HG02623 (cell line): ENCODE measurements around the gene HMOX1.
"Not testable (repeated sequence)": the region's sequence is repeated elsewhere in the genome, so short reads cannot be mapped to it uniquely, and the experiment has no call there.

Source experiments
- ATAC-seq: cut with Tn5 transposase; IDR thresholded peaks from one replicate; pipeline ENCODE4 v1.9.1; 2021; ENCODE audit warnings: moderate library complexity; ENCODE audit not compliant: unreplicated experiment

The HMOX1 gene

DNA sequence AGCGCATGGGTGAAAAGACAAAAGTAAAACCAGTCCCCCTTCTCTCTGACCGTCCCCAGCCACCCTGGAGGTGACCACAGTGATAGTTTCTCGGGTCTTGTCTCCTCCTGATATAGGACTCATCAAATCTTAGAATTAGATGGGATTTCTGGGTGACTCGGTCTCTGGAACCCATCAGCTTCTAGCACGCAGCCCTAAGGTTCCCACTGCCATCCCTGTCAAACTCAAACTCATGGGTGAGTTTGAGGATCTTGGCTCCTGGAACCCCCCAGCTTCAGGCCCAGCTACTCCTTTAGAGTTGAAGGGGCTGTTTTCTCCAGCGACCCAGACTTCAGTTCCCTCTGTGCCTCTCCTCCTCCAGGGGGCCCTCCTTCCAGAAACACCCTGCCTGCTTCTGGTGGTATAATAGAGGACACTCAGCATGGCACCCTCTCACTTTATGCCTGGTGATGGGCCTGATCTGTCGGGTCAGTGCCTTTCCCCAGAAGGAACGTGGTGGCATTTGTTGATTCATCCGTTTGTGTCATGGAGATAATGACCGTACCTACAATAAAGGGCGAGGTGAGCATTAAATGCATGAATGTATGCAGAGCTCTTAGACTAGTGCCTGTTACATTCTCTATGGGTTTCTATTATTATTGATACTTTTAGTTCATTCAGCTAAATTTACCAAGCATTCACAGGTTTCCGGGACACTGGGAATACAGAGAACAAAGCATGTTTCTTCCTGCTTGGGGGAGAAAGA is 50.8 kb downstream of the HMOX1 start:
- ATAC-seq = no peak

GRCh38 chr22:35432228-35432905 is 51.5 kb downstream of the HMOX1 start:
- ATAC-seq = no peak

- no peak for ATAC-seq
These were observed 53.3 kb downstream of the HMOX1 start for GRCh38 chr22:35434061-35434710.

DNA sequence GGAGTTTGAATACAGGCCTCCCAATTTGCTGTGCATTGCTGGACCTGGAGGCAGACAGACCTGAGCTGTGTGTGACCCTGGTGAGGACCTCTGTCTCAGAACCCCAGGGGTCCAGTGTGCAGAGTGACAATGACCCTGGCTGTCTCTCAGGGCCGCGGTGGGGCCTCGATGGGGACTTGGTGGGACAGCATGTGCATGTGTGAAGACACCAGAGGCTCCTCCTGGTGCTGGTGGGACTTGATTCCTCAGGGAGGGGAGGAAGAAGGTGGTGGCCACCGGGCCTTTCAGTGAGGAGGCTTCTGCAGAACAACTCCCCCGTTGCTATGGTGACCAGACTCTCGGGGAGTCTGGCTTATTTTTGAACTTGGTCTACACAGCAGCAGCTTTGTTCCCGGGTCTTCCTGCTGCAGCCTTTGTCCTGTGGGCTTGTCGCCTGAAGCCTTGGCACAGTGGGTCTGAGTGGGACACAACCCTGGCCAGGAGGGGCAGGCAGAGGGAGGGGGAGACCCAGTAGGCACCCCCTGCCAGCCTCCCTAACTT is 54.4 kb downstream of the HMOX1 start:
- ATAC-seq = no peak

DNA sequence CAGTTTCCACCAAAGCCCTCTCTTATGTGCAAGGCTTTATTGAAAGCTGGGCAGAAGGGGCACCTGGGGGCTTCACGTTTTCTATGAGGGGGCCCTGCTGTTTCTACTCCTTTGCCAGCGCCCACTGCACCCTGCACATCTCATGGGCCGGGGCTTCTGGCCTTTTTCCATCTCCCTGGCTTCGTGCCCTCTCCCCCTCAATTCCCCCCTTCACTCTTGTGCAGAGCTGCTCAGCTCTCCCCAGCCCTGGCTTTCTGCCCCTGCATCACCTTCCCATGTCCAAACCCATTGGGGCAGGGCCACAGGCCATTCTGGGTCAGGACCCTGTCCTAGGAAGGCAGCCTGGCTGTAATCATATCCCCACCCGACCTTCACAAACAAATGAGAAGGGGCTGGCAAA is 55.5 kb downstream of the HMOX1 start:
- no peak for ATAC-seq

DNA sequence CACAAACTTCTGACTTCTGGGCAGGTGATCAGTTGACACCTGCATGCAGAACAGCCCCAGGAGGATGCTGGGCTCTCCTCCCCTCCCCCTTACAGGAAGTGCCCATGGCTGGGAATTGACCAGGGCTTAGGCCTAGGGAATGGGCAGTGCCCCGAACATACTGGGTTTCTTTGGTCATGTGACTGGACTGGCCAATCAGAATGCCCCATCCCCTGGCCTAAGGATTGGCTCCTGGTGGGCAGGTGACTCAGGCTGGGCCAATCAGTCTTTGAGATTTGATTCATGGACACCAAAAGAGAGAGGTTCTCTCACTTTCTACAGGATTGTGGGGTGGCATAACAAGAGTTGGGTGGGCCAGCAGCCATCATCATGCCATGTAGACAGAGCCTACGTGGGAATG is 56.2 kb downstream of the HMOX1 start:
- no peak for ATAC-seq

- ATAC-seq = not testable (repeated sequence)
These were observed 57.9 kb downstream of the HMOX1 start for GRCh38 chr22:35438673-35439364.

- no peak for ATAC-seq
These were observed 58.4 kb downstream of the HMOX1 start for GRCh38 chr22:35439365-35439717.

DNA sequence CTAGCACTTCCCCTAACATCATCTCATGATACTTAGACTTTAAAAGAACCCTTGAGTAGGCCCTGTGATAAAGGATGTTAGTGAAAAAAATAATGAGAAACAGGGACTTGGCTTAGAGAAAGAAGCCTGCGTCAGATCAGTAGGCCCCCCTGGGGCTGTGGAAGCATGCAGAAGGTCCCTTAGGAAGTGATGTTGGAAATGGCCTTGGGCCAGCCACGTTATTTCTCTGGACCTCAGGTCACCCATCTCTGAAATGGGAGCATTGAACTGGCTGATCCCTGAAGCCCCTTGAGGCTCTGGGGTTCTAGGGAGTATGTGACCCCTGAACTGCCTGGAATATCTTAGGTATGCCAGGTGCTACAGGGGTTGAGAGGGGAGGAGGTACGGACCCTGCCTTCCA is 59.2 kb downstream of the HMOX1 start:
- no peak for ATAC-seq

DNA sequence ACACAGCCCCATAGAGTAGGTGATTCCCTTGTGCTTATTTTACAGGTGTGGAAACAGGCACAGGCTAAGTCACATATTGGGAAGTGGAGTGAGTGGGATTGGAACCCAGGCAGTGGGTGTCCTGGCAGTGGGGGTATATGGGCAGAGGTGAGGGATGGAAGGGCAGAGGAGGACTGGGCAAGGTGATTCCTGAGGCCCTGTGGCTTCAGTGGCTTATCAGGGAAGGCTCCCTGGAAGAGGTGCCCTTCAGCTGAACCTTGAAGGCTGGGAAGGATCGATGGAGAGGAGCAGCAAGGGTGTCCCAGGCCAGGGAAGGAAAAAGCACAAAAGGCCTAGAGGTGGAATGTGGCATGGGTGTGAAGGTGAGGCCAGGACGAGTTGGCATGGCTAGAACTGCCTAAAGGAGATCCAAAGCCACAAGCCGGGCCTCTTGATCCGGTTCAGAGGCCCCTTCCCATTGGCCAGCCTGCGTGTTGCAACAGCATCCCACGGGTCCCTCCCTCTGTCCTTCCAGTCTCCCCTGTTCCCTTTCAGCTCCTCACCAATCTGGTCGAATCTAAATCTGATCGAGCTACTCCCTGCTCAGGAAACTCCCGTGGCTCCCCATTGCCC is 60.7 kb downstream of the HMOX1 start:
- ATAC-seq = no peak

GRCh38 chr22:35442471-35442870 is 61.6 kb downstream of the HMOX1 start:
- ATAC-seq = no peak

DNA sequence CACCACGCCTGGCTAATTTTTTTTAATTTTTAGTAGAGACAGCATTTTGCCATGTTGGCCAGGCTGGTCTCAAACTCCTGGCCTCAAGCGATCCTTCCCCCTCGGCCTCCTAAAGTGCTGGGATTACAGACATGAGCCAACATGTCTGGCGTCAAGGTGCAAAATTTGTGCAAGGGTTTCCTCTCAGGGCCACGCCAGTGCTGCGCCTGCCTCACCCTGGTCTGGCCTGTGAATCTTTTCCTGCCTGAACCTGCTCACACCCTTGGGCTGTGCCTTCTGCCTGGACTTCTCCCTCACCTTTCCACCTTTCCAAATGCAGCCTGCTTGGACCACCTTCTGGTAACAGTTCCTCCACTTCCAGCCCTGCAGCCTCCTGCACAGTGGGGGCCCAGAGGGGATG is 62.4 kb downstream of the HMOX1 start:
- ATAC-seq = no peak
